GM21447 (cell line): Measurements from ENCODE around the gene MMGT1.

Experiments used
- ATAC-seq: cut with Tn5 transposase; IDR thresholded peaks from one replicate; pipeline ENCODE4 v1.9.1; 2021; ENCODE audit not compliant: unreplicated experiment

Gene MMGT1

GRCh38 chrX:135973548-135974278 lies at the start of gene MMGT1:
TSS of gene MMGT1 (minus strand) at chrX:135973988. CDS start at chrX:135973675, 313 bp downstream.
- ATAC-seq = peak; percentile 76

DNA sequence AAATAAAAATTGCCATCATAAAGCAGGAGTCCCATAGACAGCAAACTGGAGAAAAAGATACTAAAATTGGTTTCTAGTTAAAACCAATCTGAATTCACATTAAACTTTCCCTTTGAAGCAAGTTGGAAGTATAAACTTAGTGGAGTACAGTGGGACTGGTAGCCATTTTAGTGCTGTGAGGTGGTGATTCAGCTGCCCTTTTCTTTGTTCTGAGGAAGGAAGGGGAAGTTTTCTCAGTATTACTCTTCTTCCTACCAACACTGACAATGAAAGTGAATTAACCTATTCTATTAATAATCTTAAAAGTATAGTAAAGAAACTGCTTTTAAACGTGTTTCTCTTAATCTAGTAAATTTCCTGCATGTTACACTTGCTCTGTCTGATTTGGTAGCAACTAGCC lies 48.1 kb upstream of the MMGT1 start:
- peak; percentile 81 for ATAC-seq

- peak; percentile 74 for ATAC-seq
These were observed 47.4 kb upstream of the MMGT1 start for GRCh38 chrX:136021160-136021559.

- no peak for ATAC-seq
These were observed 45.4 kb upstream of the MMGT1 start for GRCh38 chrX:136019226-136019625.

DNA sequence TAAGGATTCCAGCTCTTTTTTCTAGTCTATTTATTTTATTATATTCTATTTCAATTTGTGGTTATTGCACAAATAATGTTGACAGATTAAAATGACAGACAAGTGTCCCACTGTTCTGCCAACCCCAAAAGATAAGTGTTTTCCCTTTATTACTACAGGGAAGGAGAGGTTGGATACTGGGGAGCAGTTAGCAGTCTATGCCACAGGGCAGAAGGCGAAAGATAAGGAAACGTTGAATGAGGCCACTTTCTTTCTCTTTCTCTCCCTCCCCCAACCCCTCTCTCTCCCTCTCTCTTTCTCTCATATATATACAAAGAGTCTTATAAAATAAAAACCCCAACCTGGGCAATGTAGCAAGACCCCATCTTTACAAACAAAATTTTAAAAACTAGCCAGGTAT lies 43.1 kb upstream of the MMGT1 start:
- no peak for ATAC-seq

- ATAC-seq = no peak
These were observed 41.2 kb upstream of the MMGT1 start for GRCh38 chrX:136015016-136015415.

GRCh38 chrX:135988245-135988644 lies 14.5 kb upstream of the MMGT1 start:
- ATAC-seq = no peak

- no peak for ATAC-seq
These were observed 12.2 kb upstream of the MMGT1 start for GRCh38 chrX:135985973-135986310.

DNA sequence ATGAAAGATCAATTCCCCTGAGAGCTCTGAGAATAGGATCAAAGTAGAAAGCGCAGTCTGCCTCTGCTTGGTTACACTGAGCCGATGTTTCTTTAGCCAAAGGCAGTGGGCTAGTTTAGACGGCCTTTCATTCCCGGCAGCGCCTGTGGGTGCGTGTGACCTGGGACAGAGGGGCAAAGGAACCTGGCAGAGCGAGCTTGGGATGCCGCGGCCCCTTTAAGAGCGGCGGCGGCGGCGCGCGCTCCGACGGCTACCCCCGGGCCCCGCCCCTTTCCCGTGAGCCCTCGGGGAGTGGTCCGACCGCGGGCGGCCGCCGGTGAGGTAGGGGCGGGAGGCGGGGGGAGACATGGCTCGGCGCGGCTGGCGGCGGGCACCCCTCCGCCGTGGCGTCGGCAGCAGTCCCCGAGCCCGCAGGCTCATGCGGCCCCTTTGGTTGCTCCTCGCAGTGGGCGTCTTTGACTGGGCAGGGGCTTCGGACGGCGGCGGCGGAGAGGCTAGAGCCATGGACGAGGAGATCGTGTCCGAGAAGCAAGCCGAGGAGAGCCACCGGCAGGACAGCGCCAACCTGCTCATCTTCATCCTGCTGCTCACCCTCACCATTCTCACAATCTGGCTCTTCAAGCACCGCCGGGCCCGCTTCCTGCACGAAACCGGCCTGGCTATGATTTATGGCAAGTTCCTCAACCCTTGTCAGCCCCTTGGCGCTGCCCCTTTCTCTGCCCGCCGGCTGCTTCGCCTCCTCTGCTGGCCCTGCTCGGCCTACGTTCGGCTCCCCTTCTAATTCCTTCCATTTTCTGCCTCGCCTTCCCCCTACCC lies 11.6 kb upstream of the MMGT1 start, which contains the start of gene SLC9A6:
Gene SLC9A6 (plus strand): TSS at position 279 of the 816 bp plus-strand sequence. CDS start 224 bp downstream, at position 503.
- peak; percentile 85 for ATAC-seq

- ATAC-seq = peak; percentile 10
These were observed 11.0 kb upstream of the MMGT1 start for GRCh38 chrX:135984791-135985156.

DNA sequence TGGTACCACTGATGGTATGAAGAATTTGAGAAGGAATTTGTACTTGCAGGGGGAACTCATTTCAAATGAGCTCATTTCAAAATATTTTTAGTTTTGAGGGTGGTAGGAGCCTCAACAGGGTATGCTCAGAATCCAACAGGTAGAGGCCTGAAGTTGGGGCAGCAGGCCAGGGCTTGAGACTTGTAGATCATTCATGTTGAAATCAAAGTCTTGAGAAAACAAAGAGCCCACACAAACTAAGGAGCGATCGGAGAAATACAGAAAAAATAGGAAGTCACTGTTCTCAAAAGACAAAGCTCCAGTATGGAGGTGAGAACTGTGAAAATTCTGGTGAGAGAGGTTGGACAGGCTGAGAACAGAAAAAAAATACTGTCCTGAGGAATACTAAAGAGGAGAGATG lies 10.5 kb upstream of the MMGT1 start:
- no peak for ATAC-seq

DNA sequence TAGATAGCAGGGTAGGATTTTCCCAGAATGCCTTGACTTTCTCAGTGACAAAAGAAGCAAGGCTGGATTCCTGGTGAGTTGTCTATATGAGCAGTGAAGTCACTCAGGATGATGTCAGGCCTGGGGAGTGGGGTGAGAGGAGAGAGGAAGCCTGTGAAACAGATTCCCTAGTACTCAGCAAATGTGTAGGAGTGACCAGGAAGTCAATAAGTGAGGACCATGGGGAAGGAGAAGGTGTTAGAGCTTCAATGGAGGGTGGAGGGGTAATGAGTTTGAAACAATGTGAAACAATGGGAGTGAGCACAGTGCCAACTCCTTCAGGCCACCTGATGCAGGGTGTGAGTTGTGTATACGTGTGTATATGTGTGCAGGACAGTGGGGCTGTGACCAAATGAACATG lies 9.1 kb upstream of the MMGT1 start:
- ATAC-seq = no peak

- no peak for ATAC-seq
These were observed 7.9 kb upstream of the MMGT1 start for GRCh38 chrX:135981668-135982067.

DNA sequence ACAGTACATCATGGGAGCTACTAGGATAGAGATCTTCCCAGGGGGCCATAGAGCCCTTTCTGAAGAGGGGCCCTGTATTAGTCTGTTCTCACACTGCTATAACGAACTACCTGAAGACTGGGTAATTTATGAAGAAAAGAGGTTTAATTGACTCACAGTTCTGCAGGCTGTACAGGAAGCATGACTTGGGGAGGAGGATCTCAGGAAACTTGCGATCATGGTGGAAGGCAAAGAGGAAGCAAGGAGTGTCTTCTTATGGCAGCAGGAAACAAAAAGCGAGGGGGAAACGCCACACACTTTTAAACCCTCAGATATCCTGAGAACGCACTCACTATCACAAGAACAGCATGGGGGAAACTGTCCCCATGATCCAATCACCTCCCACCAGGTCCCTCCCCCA lies 7.2 kb upstream of the MMGT1 start:
- ATAC-seq = no peak

GRCh38 chrX:135977611-135978010 lies 3.8 kb upstream of the MMGT1 start:
- ATAC-seq = no peak

- ATAC-seq = no peak
These were observed 1.6 kb upstream of the MMGT1 start for GRCh38 chrX:135975421-135975820.

- ATAC-seq = no peak
These were observed 580 bp upstream of the MMGT1 start for GRCh38 chrX:135974279-135974856.

- ATAC-seq = peak; percentile 49
These were observed 702 bp downstream of the MMGT1 start for GRCh38 chrX:135973025-135973547.

- no peak for ATAC-seq
These were observed 22.5 kb downstream of the MMGT1 start for GRCh38 chrX:135951291-135951690.

- ATAC-seq = no peak
These were observed 29.3 kb downstream of the MMGT1 start for GRCh38 chrX:135944486-135944885.

- no peak for ATAC-seq
These were observed 41.9 kb downstream of the MMGT1 start for GRCh38 chrX:135931644-135932487.
